Measurements from ENCODE around the gene CAPN1.

DNA sequence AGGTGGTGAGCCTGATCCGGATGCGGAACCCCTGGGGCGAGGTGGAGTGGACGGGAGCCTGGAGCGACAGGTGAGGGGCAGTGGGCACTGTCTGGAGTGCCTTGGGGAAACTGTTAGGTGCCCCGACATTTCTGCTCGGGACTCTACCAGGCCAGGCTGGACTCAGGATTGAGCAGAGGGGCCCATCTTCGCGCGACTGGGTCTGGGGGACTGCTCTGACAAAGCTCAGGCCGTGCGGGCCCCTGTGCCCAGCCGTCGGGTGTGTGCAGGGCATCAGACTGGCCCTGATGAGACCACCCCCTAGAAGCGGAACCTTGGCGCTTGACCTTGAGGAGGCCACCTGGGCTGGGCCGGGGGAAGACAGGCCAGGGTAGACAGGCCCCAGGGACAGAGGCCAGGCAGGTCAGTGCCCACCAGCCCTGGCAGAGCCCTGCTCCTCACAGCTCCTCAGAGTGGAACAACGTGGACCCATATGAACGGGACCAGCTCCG is 6.3 kb downstream of the CAPN1 start:
- TF ChIP-seq, protein P1, sequence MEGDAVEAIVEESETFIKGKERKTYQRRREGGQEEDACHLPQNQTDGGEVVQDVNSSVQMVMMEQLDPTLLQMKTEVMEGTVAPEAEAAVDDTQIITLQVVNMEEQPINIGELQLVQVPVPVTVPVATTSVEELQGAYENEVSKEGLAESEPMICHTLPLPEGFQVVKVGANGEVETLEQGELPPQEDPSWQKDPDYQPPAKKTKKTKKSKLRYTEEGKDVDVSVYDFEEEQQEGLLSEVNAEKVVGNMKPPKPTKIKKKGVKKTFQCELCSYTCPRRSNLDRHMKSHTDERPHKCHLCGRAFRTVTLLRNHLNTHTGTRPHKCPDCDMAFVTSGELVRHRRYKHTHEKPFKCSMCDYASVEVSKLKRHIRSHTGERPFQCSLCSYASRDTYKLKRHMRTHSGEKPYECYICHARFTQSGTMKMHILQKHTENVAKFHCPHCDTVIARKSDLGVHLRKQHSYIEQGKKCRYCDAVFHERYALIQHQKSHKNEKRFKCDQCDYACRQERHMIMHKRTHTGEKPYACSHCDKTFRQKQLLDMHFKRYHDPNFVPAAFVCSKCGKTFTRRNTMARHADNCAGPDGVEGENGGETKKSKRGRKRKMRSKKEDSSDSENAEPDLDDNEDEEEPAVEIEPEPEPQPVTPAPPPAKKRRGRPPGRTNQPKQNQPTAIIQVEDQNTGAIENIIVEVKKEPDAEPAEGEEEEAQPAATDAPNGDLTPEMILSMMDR (IDR thresholded peaks at IDR 0.05; ENCODE audit: low read depth, low read length), result no peak
- TF ChIP-seq, protein P2, sequence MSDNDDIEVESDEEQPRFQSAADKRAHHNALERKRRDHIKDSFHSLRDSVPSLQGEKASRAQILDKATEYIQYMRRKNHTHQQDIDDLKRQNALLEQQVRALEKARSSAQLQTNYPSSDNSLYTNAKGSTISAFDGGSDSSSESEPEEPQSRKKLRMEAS (IDR thresholded peaks at IDR 0.05; ENCODE audit: low read depth, low read length), result no peak
